Karpas-422 (cell line): ENCODE measurements around the gene HS6ST3. TPM values are rescaled to one million over a fixed set of nuclear protein-coding genes. Genes with fewer than 3 reads are reported as not detected.

ENCODE experiments used
- DNase-seq: peaks from one replicate; pipeline ENCODE4 v3.0.0-alpha.2; 2015
- H2AFZ ChIP-seq: fragments of 200-600 bp; sonication (generic); 2 replicates; pipeline ENCODE4 v1.6.1; 2014; ENCODE audit warnings: antibody characterized with exemption, low read length, mixed read lengths
- H3K27ac ChIP-seq: fragments of 200-600 bp; sonication (generic); 2 replicates; pipeline ENCODE4 v1.5.1; 2014; ENCODE audit warnings: mild to moderate bottlenecking, low read length, moderate library complexity
- H3K27me3 ChIP-seq: fragments of 200-600 bp; sonication (generic); 2 replicates; pipeline ENCODE4 v1.6.1; 2014; ENCODE audit warnings: low read length, mixed read lengths
- H3K36me3 ChIP-seq: fragments of 200-600 bp; sonication (generic); 2 replicates; pipeline ENCODE4 v1.6.1; 2014; ENCODE audit warnings: low read length, mixed read lengths; ENCODE audit not compliant: insufficient read depth
- H3K4me1 ChIP-seq: fragments of 200-600 bp; sonication (generic); 2 replicates; pipeline ENCODE4 v1.6.1; 2014; ENCODE audit warnings: mild to moderate bottlenecking, low read length, mixed read lengths
- H3K4me2 ChIP-seq: fragments of 200-600 bp; sonication (generic); 2 replicates; pipeline ENCODE4 v1.6.1; 2014; ENCODE audit warnings: low read length, low read depth, mild to moderate bottlenecking; ENCODE audit not compliant: poor library complexity, severe bottlenecking
- H3K4me3 ChIP-seq: fragments of 200-600 bp; sonication (generic); 2 replicates; pipeline ENCODE4 v1.5.1; 2014; ENCODE audit warnings: mild to moderate bottlenecking, antibody characterized with exemption, low read length, mixed read lengths
- H3K79me2 ChIP-seq: fragments of 200-600 bp; sonication (generic); 2 replicates; pipeline ENCODE4 v1.6.1; 2014; ENCODE audit warnings: mild to moderate bottlenecking, low read length, mixed read lengths
- H3K9ac ChIP-seq: fragments of 200-600 bp; sonication (generic); 2 replicates; pipeline ENCODE4 v1.6.0; 2014; ENCODE audit warnings: low read length
- H3K9me2 ChIP-seq: fragments of 200-600 bp; sonication (generic), shearing (Covaris generic); replicated peaks from 2 replicates; pipeline ENCODE4 v1.6.0; 2014; ENCODE audit warnings: mild to moderate bottlenecking, low read length, moderate library complexity; ENCODE audit not compliant: insufficient read depth
- H3K9me3 ChIP-seq: fragments of 300-700, 200-600 bp; sonication (generic); 2 replicates; pipeline ENCODE4 v1.6.1; 2014; ENCODE audit warnings: low read length, mixed read lengths
- H4K20me1 ChIP-seq: fragments of 200-600 bp; sonication (generic); 2 replicates; pipeline ENCODE4 v1.6.1; 2014; ENCODE audit warnings: mild to moderate bottlenecking, antibody characterized with exemption, low read length, low read depth; ENCODE audit not compliant: insufficient read depth
- total RNA-seq: library from RNA; depleted of rRNA; stranded (reverse); fragments of >200 nt; shearing (Covaris generic); gene quantifications from 2 replicates; pipeline ENCODE4 v1.2.3, GENCODE V29; 2014; ENCODE audit warnings: low replicate concordance

The HS6ST3 gene
- total RNA-seq, 1 experiment from 2014 or later = not detected

DNA sequence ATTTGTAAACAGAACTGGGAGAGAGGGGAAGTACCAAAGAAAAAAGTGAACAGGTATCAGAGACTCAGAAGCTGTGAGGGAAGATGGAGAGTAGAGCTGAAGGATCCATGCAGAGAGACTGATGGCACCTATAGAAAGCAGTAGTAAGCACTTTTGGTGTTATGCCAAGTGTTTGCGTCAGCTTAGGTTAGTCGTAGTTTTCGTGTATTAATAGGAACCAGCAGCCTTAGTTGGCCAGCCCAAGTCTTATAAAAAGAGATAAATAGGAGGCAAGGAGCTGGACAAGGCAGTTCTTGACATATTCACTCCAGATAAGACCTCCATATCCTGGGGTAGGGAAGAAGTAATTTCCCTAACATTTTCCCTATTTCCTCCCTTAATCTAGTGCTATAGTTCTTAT, 690.2 kb downstream of the HS6ST3 start:
- no peaks in the 10 kb centered on the region for H3K4me1 ChIP-seq
- no peaks in the 10 kb centered on the region for H3K27me3 ChIP-seq
- no peak overlapping the region for H2AFZ ChIP-seq
- no peaks in the 10 kb centered on the region for H3K9me3 ChIP-seq
- no peaks in the 10 kb centered on the region for H3K36me3 ChIP-seq
- no peak overlapping the region for H3K27ac ChIP-seq
- no peak for DNase-seq
- no peak overlapping the region for H3K9ac ChIP-seq
- H3K9me2 ChIP-seq = no peaks in the 10 kb centered on the region
- no peak overlapping the region for H3K4me2 ChIP-seq
- no peaks in the 10 kb centered on the region for H3K79me2 ChIP-seq
- H4K20me1 ChIP-seq = no peaks in the 10 kb centered on the region
- no peak overlapping the region for H3K4me3 ChIP-seq

DNA sequence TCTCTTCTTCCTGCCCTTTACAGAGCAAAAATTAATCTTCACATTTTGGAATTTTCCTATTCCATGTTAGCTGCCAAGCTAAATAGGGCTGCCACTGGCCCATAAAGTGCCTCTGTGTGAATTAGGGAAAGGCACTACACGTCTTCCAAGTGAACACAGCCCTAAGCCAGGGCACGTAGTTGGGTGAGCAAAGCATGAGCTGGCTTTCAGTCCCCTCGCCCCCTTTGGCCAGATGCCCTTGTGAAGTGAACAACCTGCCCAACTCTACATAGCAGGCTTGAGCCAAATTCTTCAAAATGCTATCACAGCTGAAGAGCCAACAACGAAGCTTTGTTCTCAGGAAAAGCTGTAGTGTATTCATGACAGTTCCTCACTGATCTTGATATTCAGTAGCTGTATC, 691.2 kb downstream of the HS6ST3 start:
- DNase-seq = no peak
- Histone ChIP-seq H2AFZ (no peak overlapping the region), H3K9me2 (no peaks in the 10 kb centered on the region), H3K9ac (no peak overlapping the region), H3K27me3 (no peaks in the 10 kb centered on the region), H3K4me2 (no peak overlapping the region), H3K36me3 (no peaks in the 10 kb centered on the region), H3K79me2 (no peaks in the 10 kb centered on the region), H3K9me3 (no peaks in the 10 kb centered on the region), H3K4me1 (no peaks in the 10 kb centered on the region), H3K4me3 (no peak overlapping the region), H4K20me1 (no peaks in the 10 kb centered on the region), H3K27ac (no peak overlapping the region)

DNA sequence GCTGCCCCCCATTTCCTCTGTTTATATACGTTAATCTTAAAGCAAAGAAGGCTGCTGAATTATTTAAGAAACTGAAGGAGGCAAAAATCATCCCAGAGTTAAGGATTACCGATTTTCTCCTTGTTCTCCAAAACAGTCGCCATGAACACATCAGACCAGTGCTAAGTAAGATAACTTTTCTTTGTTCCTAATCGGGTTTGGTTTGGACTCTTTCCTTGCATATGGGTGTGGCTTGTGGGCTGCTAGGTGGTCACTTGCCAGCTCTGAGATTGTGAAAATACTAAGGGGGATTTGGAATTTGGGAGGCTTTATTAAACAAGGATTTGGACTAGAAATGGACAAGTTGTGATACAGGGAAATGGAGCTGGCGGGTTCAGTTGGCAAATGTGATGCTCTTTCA, 692.3 kb downstream of the HS6ST3 start:
- no peaks in the 10 kb centered on the region for H3K36me3 ChIP-seq
- no peak overlapping the region for H2AFZ ChIP-seq
- H3K9me2 ChIP-seq = no peaks in the 10 kb centered on the region
- no peaks in the 10 kb centered on the region for H3K4me1 ChIP-seq
- no peaks in the 10 kb centered on the region for H3K79me2 ChIP-seq
- no peak overlapping the region for H3K4me3 ChIP-seq
- no peak overlapping the region for H3K9ac ChIP-seq
- DNase-seq = no peak
- H4K20me1 ChIP-seq = no peaks in the 10 kb centered on the region
- no peaks in the 10 kb centered on the region for H3K27me3 ChIP-seq
- no peak overlapping the region for H3K4me2 ChIP-seq
- H3K27ac ChIP-seq = no peak overlapping the region
- H3K9me3 ChIP-seq = no peaks in the 10 kb centered on the region

DNA sequence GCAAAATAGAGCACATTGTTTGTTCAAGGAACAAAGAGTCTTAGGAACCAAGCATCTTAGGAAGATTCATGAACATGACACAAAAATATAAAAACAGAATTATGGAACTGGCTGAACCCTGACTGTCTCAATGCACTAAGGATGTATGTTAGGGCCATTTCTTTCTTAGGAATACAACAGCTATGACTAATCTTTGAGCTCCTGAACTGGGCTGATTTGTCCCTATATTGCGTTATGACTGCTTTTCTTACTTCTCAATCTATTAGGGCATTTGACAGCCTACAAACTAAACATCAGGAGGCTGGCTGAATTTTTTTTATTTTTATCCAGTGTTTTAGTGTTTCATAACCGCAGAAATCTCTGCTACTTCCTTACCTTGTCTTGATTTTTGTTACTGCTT, 693.1 kb downstream of the HS6ST3 start:
- no peaks in the 10 kb centered on the region for H3K9me3 ChIP-seq
- no peak overlapping the region for H2AFZ ChIP-seq
- H3K79me2 ChIP-seq = no peaks in the 10 kb centered on the region
- no peaks in the 10 kb centered on the region for H3K4me1 ChIP-seq
- H3K36me3 ChIP-seq = no peaks in the 10 kb centered on the region
- no peak overlapping the region for H3K4me2 ChIP-seq
- DNase-seq = no peak
- H3K9me2 ChIP-seq = no peaks in the 10 kb centered on the region
- no peak overlapping the region for H3K27ac ChIP-seq
- H3K4me3 ChIP-seq = no peak overlapping the region
- H3K27me3 ChIP-seq = no peaks in the 10 kb centered on the region
- H3K9ac ChIP-seq = no peak overlapping the region
- no peaks in the 10 kb centered on the region for H4K20me1 ChIP-seq

DNA sequence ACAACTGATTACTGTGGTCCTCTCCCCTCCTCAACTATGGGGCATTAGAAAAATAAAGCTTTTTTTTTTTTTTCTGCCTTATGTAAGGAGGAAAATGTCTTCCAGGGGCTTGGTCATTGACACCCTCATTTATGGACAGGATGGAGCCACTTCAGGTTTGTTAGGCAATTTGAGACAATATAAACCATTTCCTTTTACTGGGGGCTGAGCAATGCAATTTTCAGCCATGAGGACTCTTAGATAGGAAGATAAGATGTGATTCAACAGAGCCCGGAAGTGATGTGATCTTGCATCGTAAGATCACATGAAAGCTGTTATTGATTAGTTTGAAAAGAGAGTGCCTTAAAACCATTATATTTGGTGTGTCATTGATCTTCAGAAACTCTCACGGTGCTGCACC, 693.6 kb downstream of the HS6ST3 start:
- DNase-seq = no peak
- Histone ChIP-seq H3K4me1 (no peaks in the 10 kb centered on the region), H3K27ac (no peak overlapping the region), H3K9me3 (no peaks in the 10 kb centered on the region), H4K20me1 (no peaks in the 10 kb centered on the region), H2AFZ (no peak overlapping the region), H3K36me3 (no peaks in the 10 kb centered on the region), H3K9me2 (no peaks in the 10 kb centered on the region), H3K27me3 (no peaks in the 10 kb centered on the region), H3K9ac (no peak overlapping the region), H3K4me2 (no peak overlapping the region), H3K4me3 (no peak overlapping the region), H3K79me2 (no peaks in the 10 kb centered on the region)

DNA sequence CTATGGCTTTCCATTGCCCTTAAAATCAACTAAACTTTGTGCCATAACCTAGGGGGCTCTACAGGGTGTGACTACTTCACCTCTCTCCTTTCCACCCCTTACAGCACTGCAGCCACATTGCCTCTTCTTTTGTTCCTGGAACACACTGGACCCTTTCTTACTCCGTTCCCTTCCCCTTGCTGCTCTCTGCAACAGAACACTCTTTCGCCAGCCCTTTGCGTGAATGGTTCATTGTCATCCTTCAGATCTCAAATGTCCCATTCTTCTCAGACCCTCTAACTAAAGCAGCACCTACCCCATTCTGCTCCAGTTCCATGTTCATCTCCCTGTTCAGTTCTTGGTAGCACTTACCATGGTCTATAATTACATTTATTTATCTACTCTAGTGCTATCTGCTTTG, 696.1 kb downstream of the HS6ST3 start:
- Histone ChIP-seq H3K27me3 (no peaks in the 10 kb centered on the region), H3K4me1 (no peaks in the 10 kb centered on the region), H2AFZ (no peak overlapping the region), H3K4me2 (no peak overlapping the region), H3K4me3 (no peak overlapping the region), H3K9me3 (no peaks in the 10 kb centered on the region), H3K9ac (no peak overlapping the region), H3K9me2 (no peaks in the 10 kb centered on the region), H3K79me2 (no peaks in the 10 kb centered on the region), H3K27ac (no peak overlapping the region), H3K36me3 (no peaks in the 10 kb centered on the region), H4K20me1 (no peaks in the 10 kb centered on the region)
- DNase-seq = no peak

DNA sequence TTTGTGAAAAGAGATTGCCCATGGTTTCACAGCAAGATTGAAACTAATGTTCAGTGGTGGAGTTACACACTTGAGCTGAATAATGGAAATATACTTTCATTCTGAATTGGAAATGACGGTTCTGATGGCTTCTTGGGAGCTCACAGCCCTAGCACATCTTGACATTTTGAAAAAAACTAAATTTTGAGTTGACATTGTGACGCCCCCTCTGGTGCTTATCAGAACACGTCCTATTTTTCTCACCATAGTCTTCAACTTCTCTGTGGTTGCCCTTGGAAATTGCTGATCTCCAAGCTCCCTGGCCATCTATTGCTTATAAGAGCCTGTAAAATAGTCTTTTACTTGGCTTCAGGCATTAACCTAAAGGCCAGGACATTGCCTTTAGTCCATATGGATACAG, 702.3 kb downstream of the HS6ST3 start:
- no peak for DNase-seq
- Histone ChIP-seq H3K27me3 (no peaks in the 10 kb centered on the region), H3K9me2 (no peaks in the 10 kb centered on the region), H3K4me3 (no peak overlapping the region), H3K4me1 (no peaks in the 10 kb centered on the region), H3K9ac (no peak overlapping the region), H3K27ac (no peak overlapping the region), H3K4me2 (no peak overlapping the region), H3K9me3 (no peaks in the 10 kb centered on the region), H3K36me3 (no peaks in the 10 kb centered on the region), H2AFZ (no peak overlapping the region), H4K20me1 (no peaks in the 10 kb centered on the region), H3K79me2 (no peaks in the 10 kb centered on the region)

DNA sequence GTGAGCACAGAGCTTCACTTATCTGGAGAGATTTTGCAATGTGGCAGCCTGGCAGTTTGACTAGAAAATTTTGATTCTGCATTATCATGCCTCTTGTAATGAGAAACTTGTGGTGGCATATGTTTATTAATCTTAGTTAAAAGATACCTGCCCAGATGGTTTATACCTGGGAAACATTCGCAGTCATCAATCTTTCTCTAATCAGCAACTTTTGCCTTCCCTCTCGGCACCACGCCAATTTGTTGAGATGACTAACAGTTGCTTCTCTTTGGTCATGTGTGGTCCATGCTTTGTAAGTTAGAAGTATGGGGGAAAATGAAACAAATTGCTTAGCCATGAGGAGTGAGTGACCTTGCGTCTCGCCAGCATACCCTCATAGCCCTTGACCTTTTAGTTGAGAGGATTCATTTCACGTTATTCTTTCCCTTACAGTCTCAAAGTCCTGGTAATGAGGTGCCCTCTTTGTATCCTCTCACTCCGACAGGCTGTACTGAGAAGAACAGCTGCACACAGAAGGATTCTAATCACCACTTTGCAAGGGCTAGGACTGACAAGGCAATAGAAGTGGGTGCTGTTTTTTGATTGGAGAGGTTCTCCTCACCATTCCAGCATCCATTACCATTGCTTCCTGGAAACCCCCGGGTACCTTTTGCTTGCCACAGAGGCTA, 703.0 kb downstream of the HS6ST3 start:
- no peaks in the 10 kb centered on the region for H3K4me1 ChIP-seq
- H3K79me2 ChIP-seq = no peaks in the 10 kb centered on the region
- H3K27ac ChIP-seq = no peak overlapping the region
- no peaks in the 10 kb centered on the region for H3K9me2 ChIP-seq
- DNase-seq = no peak
- H3K4me3 ChIP-seq = no peak overlapping the region
- H3K4me2 ChIP-seq = no peak overlapping the region
- no peaks in the 10 kb centered on the region for H3K36me3 ChIP-seq
- H3K9me3 ChIP-seq = no peaks in the 10 kb centered on the region
- H4K20me1 ChIP-seq = no peaks in the 10 kb centered on the region
- no peak overlapping the region for H3K9ac ChIP-seq
- H2AFZ ChIP-seq = no peak overlapping the region
- no peaks in the 10 kb centered on the region for H3K27me3 ChIP-seq

DNA sequence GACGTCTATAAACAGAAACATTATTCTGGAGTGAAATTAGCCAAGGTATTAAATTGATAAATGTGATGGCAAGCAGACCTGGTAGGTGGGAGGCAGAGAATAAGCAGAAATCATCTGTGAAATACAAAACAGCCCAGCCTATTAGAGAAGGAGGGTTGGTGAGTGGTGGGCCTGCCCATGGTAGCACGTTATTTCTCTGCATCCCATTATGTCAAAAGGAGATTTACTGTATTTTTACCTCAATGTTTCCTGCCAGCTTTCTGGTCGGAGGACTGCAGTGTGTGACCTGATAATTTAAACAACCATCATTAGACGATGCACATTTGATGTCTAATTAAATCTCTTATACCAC, 703.5 kb downstream of the HS6ST3 start:
- Histone ChIP-seq H3K27me3 (no peaks in the 10 kb centered on the region), H3K9me3 (no peaks in the 10 kb centered on the region), H3K4me2 (no peak overlapping the region), H3K4me3 (no peak overlapping the region), H3K9me2 (no peaks in the 10 kb centered on the region), H3K9ac (no peak overlapping the region), H4K20me1 (no peaks in the 10 kb centered on the region), H3K4me1 (no peaks in the 10 kb centered on the region), H2AFZ (no peak overlapping the region), H3K27ac (no peak overlapping the region), H3K79me2 (no peaks in the 10 kb centered on the region), H3K36me3 (no peaks in the 10 kb centered on the region)
- DNase-seq = no peak
